NCI-H748 (cell line): ENCODE data around the gene MLKL.

Experiments used
- DNase-seq: peaks from one replicate; lab custom pipeline; 2025; ENCODE audit not compliant: unreplicated experiment; lab: John Stamatoyannopoulos, UW

Gene MLKL

GRCh38 chr16:74700438-74701225, at the start of gene MLKL:
MLKL (minus strand) TSS chr16:74700862; CDS start chr16:74695757, 5,105 bp downstream.
- peak; percentile 45 for DNase-seq

- no peak for DNase-seq
Observed at GRCh38 chr16:74749291-74750055, 48.8 kb upstream of the MLKL start.

- DNase-seq: no peak
Observed at GRCh38 chr16:74748616-74749026, 48.0 kb upstream of the MLKL start.

GRCh38 chr16:74747716-74748615, 47.3 kb upstream of the MLKL start:
- DNase-seq: no peak

GRCh38 chr16:74745926-74746325, 45.3 kb upstream of the MLKL start:
- no peak for DNase-seq

- no peak for DNase-seq
Observed at GRCh38 chr16:74745109-74745615, 44.5 kb upstream of the MLKL start.

- no peak for DNase-seq
Observed at GRCh38 chr16:74744566-74744965, 43.9 kb upstream of the MLKL start.

GRCh38 chr16:74743668-74744299, 43.1 kb upstream of the MLKL start:
- no peak for DNase-seq

GRCh38 chr16:74743045-74743667, 42.5 kb upstream of the MLKL start:
- DNase-seq: no peak

- DNase-seq: no peak
Observed at GRCh38 chr16:74742051-74742481, 41.4 kb upstream of the MLKL start.

GRCh38 chr16:74740795-74741304, 40.2 kb upstream of the MLKL start:
- DNase-seq: no peak

GRCh38 chr16:74739275-74739674, 38.6 kb upstream of the MLKL start:
- no peak for DNase-seq

GRCh38 chr16:74738816-74739215, 38.2 kb upstream of the MLKL start:
- no peak for DNase-seq

GRCh38 chr16:74738113-74738541, 37.5 kb upstream of the MLKL start:
- no peak for DNase-seq

- no peak for DNase-seq
Observed at GRCh38 chr16:74737521-74737920, 36.9 kb upstream of the MLKL start.

- no peak for DNase-seq
Observed at GRCh38 chr16:74736531-74737157, 36.0 kb upstream of the MLKL start.

GRCh38 chr16:74735554-74735953, 34.9 kb upstream of the MLKL start:
- no peak for DNase-seq

GRCh38 chr16:74735162-74735452, 34.4 kb upstream of the MLKL start:
- DNase-seq: no peak

- DNase-seq: no peak
Observed at GRCh38 chr16:74734361-74735161, 33.9 kb upstream of the MLKL start.
